GM12864 (cell line): ENCODE data around the gene SERPINE2.
A peak's percentile ranks its signal among the peaks of the same experiment; 100 is the strongest.

ENCODE experiments used
- DNase-seq: peaks from one replicate; pipeline ENCODE4 v3.0.0-alpha.2; 2011; ENCODE audit warnings: low read depth
- H3K4me3 ChIP-seq: 2 replicates; pipeline ENCODE4 v1.5.1; 2011; ENCODE audit warnings: mild to moderate bottlenecking, low read depth, low read length, control low read depth
- CTCF ChIP-seq: IDR thresholded peaks from 2 replicates; pipeline ENCODE4 v1.5.1; 2011; ENCODE audit warnings: low read depth, mild to moderate bottlenecking, moderate library complexity, low read length, control low read depth, inconsistent platforms; ENCODE audit errors: missing control alignments

Gene SERPINE2

GRCh38 chr2:223994562-223995162 is 44.4 kb downstream of the SERPINE2 start:
- TF ChIP-seq CTCF = no peak
- H3K4me3 ChIP-seq = no peak overlapping the region
- DNase-seq = no peak

- H3K4me3 ChIP-seq = no peak overlapping the region
- peak; percentile 42 for DNase-seq
These were observed 45.4 kb downstream of the SERPINE2 start for GRCh38 chr2:223993634-223994232.

GRCh38 chr2:223991611-223992010 is 47.5 kb downstream of the SERPINE2 start:
- no peak for DNase-seq
- no peak for TF ChIP-seq CTCF
- no peak overlapping the region for H3K4me3 ChIP-seq

More at GRCh38 chr2:223993634-223994232, 45.4 kb downstream of the SERPINE2 start:
- peak; percentile 75 for TF ChIP-seq CTCF

- no peak for DNase-seq
- no peak overlapping the region for H3K4me3 ChIP-seq
- no peak for TF ChIP-seq CTCF
These were observed 49.2 kb downstream of the SERPINE2 start for GRCh38 chr2:223989856-223990232.

GRCh38 chr2:223989206-223989855 is 49.8 kb downstream of the SERPINE2 start:
- no peak for DNase-seq
- TF ChIP-seq CTCF = no peak
- no peak overlapping the region for H3K4me3 ChIP-seq

- no peak for DNase-seq
- H3K4me3 ChIP-seq = no peak overlapping the region
- TF ChIP-seq CTCF = no peak
These were observed 57.8 kb downstream of the SERPINE2 start for GRCh38 chr2:223981241-223981640.
